SU-DHL-6 (cell line): ENCODE measurements around the gene MALRD1.

Source experiments
- H2AFZ ChIP-seq: fragments of 200-600 bp; sonication (generic); 2 replicates; pipeline ENCODE4 v1.6.1; 2014; ENCODE audit warnings: low read depth, mild to moderate bottlenecking, moderate library complexity, mixed read lengths, antibody characterized with exemption, low read length; ENCODE audit not compliant: severe bottlenecking
- H3F3A ChIP-seq: fragments of 200-600 bp; shearing (Covaris generic); 2 replicates; pipeline ENCODE4 v1.6.0; 2016; ENCODE audit warnings: antibody characterized with exemption, mild to moderate bottlenecking; ENCODE audit not compliant: insufficient read depth
- H3K27ac ChIP-seq: fragments of 200-600 bp; sonication (generic); 2 replicates; pipeline ENCODE4 v1.5.1; 2016; ENCODE audit warnings: low read depth, mild to moderate bottlenecking, low read length, moderate library complexity, mixed read lengths
- H3K27me3 ChIP-seq: fragments of 200-600 bp; sonication (generic), shearing (Covaris generic); 2 replicates; pipeline ENCODE4 v1.6.0; 2014; ENCODE audit warnings: mild to moderate bottlenecking, low read length
- H3K36me3 ChIP-seq: fragments of 200-600 bp; sonication (generic); 2 replicates; pipeline ENCODE4 v1.6.1; 2014; ENCODE audit warnings: mild to moderate bottlenecking, low read length, mixed read lengths
- H3K4me2 ChIP-seq: fragments of 300-600, 200-600 bp; shearing (Covaris generic), sonication (generic); 2 replicates; pipeline ENCODE4 v1.6.0; 2014; ENCODE audit warnings: low read length, low read depth, mild to moderate bottlenecking; ENCODE audit not compliant: poor library complexity, severe bottlenecking
- H3K4me3 ChIP-seq: fragments of 200-600 bp; sonication (generic); 2 replicates; pipeline ENCODE4 v1.5.1; 2014; ENCODE audit warnings: antibody characterized with exemption, low read length, mild to moderate bottlenecking, mixed read lengths; ENCODE audit not compliant: insufficient read depth, poor library complexity, severe bottlenecking
- H3K79me2 ChIP-seq: fragments of 200-600 bp; sonication (generic); 2 replicates; pipeline ENCODE4 v1.6.1; 2014; ENCODE audit warnings: mild to moderate bottlenecking, low read length, moderate library complexity; ENCODE audit not compliant: insufficient read depth
- H3K9ac ChIP-seq: fragments of 200-600 bp; sonication (generic); 2 replicates; pipeline ENCODE4 v1.7.0; 2014; ENCODE audit warnings: mild to moderate bottlenecking, low read length
- H3K9me2 ChIP-seq: fragments of 200-600 bp; sonication (generic); replicated peaks from 2 replicates; pipeline ENCODE4 v1.6.1; 2014; ENCODE audit warnings: low read length; ENCODE audit not compliant: insufficient read depth
- H3K9me3 ChIP-seq: fragments of 200-600 bp; sonication (generic); 2 replicates; pipeline ENCODE4 v1.6.1; 2014; ENCODE audit warnings: low read length, mixed read lengths; ENCODE audit not compliant: insufficient read depth
- H4K20me1 ChIP-seq: fragments of 200-600 bp; sonication (generic); 2 replicates; pipeline ENCODE4 v1.6.1; 2014; ENCODE audit warnings: low read depth, mild to moderate bottlenecking, antibody characterized with exemption, low read length, moderate library complexity, mixed read lengths
- EZH2phosphoT487 ChIP-seq: fragments of 200-600 bp; sonication (generic), shearing (Covaris generic); conservative IDR thresholded peaks from 2 replicates; pipeline ENCODE4 v1.6.1; 2018; ENCODE audit warnings: mild to moderate bottlenecking, antibody characterized with exemption, low read length, moderate library complexity, mixed read lengths
- TF ChIP-seq, protein P1 (sequence below): fragments of 200-600 bp; sonication (generic); IDR thresholded peaks from one replicate; pipeline ENCODE4 v1.5.1; 2017; ENCODE audit warnings: antibody characterized with exemption, mild to moderate bottlenecking, low read length, moderate library complexity; ENCODE audit not compliant: insufficient read depth, poor library complexity, severe bottlenecking

Gene MALRD1

DNA sequence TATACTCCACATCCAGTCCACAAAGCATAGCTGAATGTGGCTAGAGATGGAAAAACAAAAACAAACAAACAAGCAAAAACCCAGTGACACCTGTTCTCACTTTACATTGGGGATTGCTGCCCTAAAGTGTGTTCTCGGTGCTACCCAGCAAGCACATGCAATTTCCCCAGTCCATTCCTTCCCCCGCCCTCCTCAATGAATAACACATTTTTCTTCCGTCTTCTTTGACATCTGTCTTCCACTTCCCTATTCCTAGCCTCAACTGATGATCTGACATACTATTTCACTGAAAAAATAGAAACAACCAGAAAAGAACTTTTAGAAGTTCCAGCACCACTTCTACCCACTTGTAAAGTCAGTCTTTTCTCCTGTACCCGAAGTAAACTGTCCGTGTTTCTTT, 147.1 kb downstream of the MALRD1 start:
- no peak overlapping the region for H3K9ac ChIP-seq
- no peaks in the 10 kb centered on the region for H3K9me3 ChIP-seq
- H2AFZ ChIP-seq: no peak overlapping the region
- no peak for TF ChIP-seq EZH2phosphoT487
- TF ChIP-seq, protein P1, sequence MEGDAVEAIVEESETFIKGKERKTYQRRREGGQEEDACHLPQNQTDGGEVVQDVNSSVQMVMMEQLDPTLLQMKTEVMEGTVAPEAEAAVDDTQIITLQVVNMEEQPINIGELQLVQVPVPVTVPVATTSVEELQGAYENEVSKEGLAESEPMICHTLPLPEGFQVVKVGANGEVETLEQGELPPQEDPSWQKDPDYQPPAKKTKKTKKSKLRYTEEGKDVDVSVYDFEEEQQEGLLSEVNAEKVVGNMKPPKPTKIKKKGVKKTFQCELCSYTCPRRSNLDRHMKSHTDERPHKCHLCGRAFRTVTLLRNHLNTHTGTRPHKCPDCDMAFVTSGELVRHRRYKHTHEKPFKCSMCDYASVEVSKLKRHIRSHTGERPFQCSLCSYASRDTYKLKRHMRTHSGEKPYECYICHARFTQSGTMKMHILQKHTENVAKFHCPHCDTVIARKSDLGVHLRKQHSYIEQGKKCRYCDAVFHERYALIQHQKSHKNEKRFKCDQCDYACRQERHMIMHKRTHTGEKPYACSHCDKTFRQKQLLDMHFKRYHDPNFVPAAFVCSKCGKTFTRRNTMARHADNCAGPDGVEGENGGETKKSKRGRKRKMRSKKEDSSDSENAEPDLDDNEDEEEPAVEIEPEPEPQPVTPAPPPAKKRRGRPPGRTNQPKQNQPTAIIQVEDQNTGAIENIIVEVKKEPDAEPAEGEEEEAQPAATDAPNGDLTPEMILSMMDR: no peak
- H3K4me2 ChIP-seq: no peak overlapping the region
- no peak overlapping the region for H3K4me3 ChIP-seq
- no peak overlapping the region for H3K27ac ChIP-seq
- no peaks in the 10 kb centered on the region for H3K79me2 ChIP-seq
- H3K36me3 ChIP-seq: no peaks in the 10 kb centered on the region
- no peaks in the 10 kb centered on the region for H3K27me3 ChIP-seq
- H3F3A ChIP-seq: no peaks in the 10 kb centered on the region
- no peaks in the 10 kb centered on the region for H4K20me1 ChIP-seq
- no peaks in the 10 kb centered on the region for H3K9me2 ChIP-seq

DNA sequence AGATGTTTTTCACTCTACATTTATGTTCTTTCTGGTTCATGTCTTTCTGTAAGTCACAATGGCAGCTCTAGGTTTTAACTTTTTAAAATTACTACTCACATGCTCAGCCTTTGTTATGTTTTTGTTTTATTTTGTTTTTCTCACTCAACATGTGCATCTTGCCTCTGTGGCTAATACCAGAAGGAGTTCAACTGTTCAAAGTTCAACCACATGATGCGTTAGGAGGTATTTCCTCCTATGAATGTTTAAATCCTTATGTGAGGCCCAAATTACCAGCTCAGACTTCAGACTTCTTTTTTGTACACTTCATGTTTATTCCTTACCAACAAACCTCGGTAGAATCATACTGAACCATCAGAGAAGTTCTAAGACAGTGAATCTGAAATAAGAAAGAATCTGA, 151.6 kb downstream of the MALRD1 start:
- TF ChIP-seq, protein P1: no peak
- no peak for TF ChIP-seq EZH2phosphoT487
- no peaks in the 10 kb centered on the region; the same call in 1 of the 2 replicates for H3K9me2 ChIP-seq

DNA sequence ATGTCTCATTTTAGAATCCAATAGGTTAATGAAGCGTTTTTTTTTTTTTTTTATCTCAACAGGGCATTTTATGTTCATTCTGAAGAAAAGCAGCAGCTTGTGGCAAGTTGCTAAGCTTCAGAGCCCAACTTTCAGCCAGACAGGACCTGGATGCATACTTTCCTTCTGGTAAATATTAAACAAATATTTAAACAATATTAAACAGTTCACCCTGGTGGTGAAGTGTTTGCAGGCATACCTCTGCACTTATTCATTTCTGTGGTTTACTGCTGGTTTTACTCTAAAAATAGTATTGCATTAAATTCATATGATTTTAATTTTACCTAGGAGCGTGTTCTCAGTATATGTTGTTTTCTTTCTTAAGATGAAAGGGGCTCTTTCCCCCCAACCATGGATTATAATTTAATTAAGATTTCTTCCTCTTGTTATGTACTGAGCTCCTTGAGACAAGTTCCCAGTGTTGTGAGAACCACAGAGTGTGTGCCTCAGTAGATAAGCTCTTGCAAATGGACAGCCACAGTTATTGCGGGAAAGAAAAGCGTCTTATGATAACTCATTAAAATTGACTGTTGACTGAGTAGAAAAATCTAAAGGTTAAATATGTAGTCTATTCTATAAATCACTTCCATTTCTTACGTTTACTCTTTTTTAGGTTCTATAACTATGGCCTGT, 155.8 kb downstream of the MALRD1 start:
- Histone ChIP-seq H3F3A (no peaks in the 10 kb centered on the region), H3K9me3 (no peaks in the 10 kb centered on the region), H3K79me2 (no peaks in the 10 kb centered on the region), H3K27ac (no peak overlapping the region), H3K4me2 (no peak overlapping the region), H3K9ac (no peak overlapping the region), H3K4me3 (no peak overlapping the region), H3K36me3 (no peaks in the 10 kb centered on the region), H3K27me3 (no peaks in the 10 kb centered on the region), H2AFZ (no peak overlapping the region), H4K20me1 (no peaks in the 10 kb centered on the region), H3K9me2 (no peaks in the 10 kb centered on the region; the same call in none of the 2 replicates)
- no peak for TF ChIP-seq EZH2phosphoT487
- TF ChIP-seq, protein P1: no peak

More for the DNA sequence above, 151.6 kb downstream of the MALRD1 start:
- no peaks in the 10 kb centered on the region for H3F3A ChIP-seq
- H3K9me3 ChIP-seq: no peaks in the 10 kb centered on the region
- H3K27me3 ChIP-seq: no peaks in the 10 kb centered on the region
- H4K20me1 ChIP-seq: no peaks in the 10 kb centered on the region
- H3K36me3 ChIP-seq: no peaks in the 10 kb centered on the region
- no peak overlapping the region for H3K9ac ChIP-seq
- H3K4me3 ChIP-seq: no peak overlapping the region
- H2AFZ ChIP-seq: no peak overlapping the region
- H3K79me2 ChIP-seq: no peaks in the 10 kb centered on the region
- no peak overlapping the region for H3K27ac ChIP-seq
- H3K4me2 ChIP-seq: no peak overlapping the region
